ENCODE results near the gene PIP5KL1. TPM values are rescaled to one million over a fixed set of nuclear protein-coding genes. Genes with fewer than 3 reads are reported as not detected.

The PIP5KL1 gene
- total RNA-seq, 6 experiments from 2014 or later: 0.58 to 0.81 (median 0.70) TPM; not detected in 3

DNA sequence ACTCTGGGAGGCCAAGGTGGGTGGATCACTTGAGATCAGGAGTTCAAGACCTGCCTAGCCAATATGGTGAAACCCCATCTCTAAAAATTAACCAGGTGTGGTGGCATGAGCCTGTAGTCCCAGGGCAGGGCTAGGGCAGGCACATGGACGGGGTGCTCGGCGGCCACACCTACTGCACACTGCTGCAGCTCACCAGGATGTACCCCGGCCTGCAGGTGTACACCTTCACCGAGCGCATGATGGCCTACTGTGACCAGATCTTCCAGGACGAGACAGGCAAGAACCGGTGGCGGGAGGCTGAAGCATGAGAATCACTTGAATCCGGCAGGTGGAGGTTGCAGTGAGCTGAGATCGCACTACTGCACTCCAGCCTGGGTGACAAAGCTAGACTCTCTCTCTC, 16.9 kb downstream of the PIP5KL1 start:
- intact Hi-C loops (cut with DNase I): no loop called here
- peaks cover 0 to 34% (median 9%) of the 10 kb centered on the region in 4 donors for H3K4me1 ChIP-seq
- H3K27ac ChIP-seq: no peak overlapping the region
- DNase-seq (no peak), ATAC-seq (no peak)
- TF ChIP-seq, protein P1, sequence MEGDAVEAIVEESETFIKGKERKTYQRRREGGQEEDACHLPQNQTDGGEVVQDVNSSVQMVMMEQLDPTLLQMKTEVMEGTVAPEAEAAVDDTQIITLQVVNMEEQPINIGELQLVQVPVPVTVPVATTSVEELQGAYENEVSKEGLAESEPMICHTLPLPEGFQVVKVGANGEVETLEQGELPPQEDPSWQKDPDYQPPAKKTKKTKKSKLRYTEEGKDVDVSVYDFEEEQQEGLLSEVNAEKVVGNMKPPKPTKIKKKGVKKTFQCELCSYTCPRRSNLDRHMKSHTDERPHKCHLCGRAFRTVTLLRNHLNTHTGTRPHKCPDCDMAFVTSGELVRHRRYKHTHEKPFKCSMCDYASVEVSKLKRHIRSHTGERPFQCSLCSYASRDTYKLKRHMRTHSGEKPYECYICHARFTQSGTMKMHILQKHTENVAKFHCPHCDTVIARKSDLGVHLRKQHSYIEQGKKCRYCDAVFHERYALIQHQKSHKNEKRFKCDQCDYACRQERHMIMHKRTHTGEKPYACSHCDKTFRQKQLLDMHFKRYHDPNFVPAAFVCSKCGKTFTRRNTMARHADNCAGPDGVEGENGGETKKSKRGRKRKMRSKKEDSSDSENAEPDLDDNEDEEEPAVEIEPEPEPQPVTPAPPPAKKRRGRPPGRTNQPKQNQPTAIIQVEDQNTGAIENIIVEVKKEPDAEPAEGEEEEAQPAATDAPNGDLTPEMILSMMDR (IDR thresholded peaks at IDR 0.05): no peak
- no peak for TF ChIP-seq POLR2A (IDR thresholded peaks at IDR 0.05)
- H3K9me3 ChIP-seq: no peaks in the 10 kb centered on the region
- WGBS (ENCODE audit: insufficient coverage, low coverage, low lambda C conversion rate, missing lambda C conversion rate): 100% methylated on average over 7 of the region's 11 CpGs
- H3K27me3 ChIP-seq: no peaks in the 10 kb centered on the region
- no peak overlapping the region for H3K4me3 ChIP-seq
- H3K36me3 ChIP-seq: peaks cover 0 to 1% (median 0%) of the 10 kb centered on the region in 4 donors

GRCh38 chr9:127912882-127913281, 17.7 kb downstream of the PIP5KL1 start:
- Histone ChIP-seq H3K27ac (no peak overlapping the region), H3K4me1 (peaks cover 0 to 28% (median 9%) of the 10 kb centered on the region in 4 donors), H3K9me3 (no peaks in the 10 kb centered on the region), H3K27me3 (no peaks in the 10 kb centered on the region), H3K4me3 (no peak overlapping the region), H3K36me3 (peaks cover 0 to 1% (median 0%) of the 10 kb centered on the region in 4 donors)
- 43% methylated on average over 5 of the region's 5 CpGs for WGBS (ENCODE audit: insufficient coverage, low coverage, low lambda C conversion rate, missing lambda C conversion rate)
- DNase-seq (no peak), ATAC-seq (peak in 3 of 4 donors; percentile 5 to 12 (median 5))
- no peak for TF ChIP-seq POLR2A (IDR thresholded peaks at IDR 0.05)
- TF ChIP-seq, protein P1 (IDR thresholded peaks at IDR 0.05): no peak
- intact Hi-C loops (cut with DNase I): no loop called here

GRCh38 chr9:127912296-127912695, 18.3 kb downstream of the PIP5KL1 start:
- Histone ChIP-seq H3K9me3 (no peaks in the 10 kb centered on the region), H3K4me1 (peaks cover 0 to 28% (median 9%) of the 10 kb centered on the region in 4 donors), H3K27ac (no peak overlapping the region), H3K4me3 (no peak overlapping the region), H3K36me3 (peaks cover 0 to 1% (median 0%) of the 10 kb centered on the region in 4 donors), H3K27me3 (no peaks in the 10 kb centered on the region)
- WGBS (ENCODE audit: insufficient coverage, low coverage, low lambda C conversion rate, missing lambda C conversion rate): 98% methylated on average over 10 of the region's 31 CpGs
- DNase-seq (no peak), ATAC-seq (no peak)
- TF ChIP-seq, protein P1 (IDR thresholded peaks at IDR 0.05): no peak
- TF ChIP-seq POLR2A (IDR thresholded peaks at IDR 0.05): no peak
- intact Hi-C loops (cut with DNase I): no loop called here

GRCh38 chr9:127910613-127911205, 19.9 kb downstream of the PIP5KL1 start:
- DNase-seq: no peak
- Histone ChIP-seq H3K4me3 (no peak overlapping the region), H3K9me3 (no peaks in the 10 kb centered on the region), H3K4me1 (peaks cover 0 to 20% (median 7%) of the 10 kb centered on the region in 4 donors), H3K27me3 (no peaks in the 10 kb centered on the region), H3K36me3 (peaks cover 0 to 1% (median 0%) of the 10 kb centered on the region in 4 donors), H3K27ac (no peak overlapping the region)
- intact Hi-C loops (cut with DNase I): no loop called here
- TF ChIP-seq, protein P1 (IDR thresholded peaks at IDR 0.05): peak in 2 of 4 donors; percentile 6 to 23
- TF ChIP-seq POLR2A (IDR thresholded peaks at IDR 0.05): no peak
- 61% methylated on average over 6 of the region's 6 CpGs for WGBS (ENCODE audit: insufficient coverage, low coverage, low lambda C conversion rate, missing lambda C conversion rate)
- ATAC-seq: no peak
